Upper lobe of right lung (tissue), 1 donor: ENCODE results near the gene PAAF1. TPM values are rescaled to one million over a fixed set of nuclear protein-coding genes. Genes with fewer than 3 reads are reported as not detected.

ENCODE experiments used
- ATAC-seq: fragments of 200-7000 bp; cut with Tn5 transposase; one replicate; pipeline ENCODE4 v1.9.1; 2020; ENCODE audit warnings: mild to moderate bottlenecking, moderate library complexity
- DNase-seq: peaks from one replicate; pipeline ENCODE4 v3.0.0-alpha.2; 2020
- H3K27ac ChIP-seq: fragments of 200-600 bp; one replicate; pipeline ENCODE4 v1.8.0; 2022
- H3K27me3 ChIP-seq: fragments of 200-600 bp; one replicate; pipeline ENCODE4 v1.8.0; 2022; ENCODE audit warnings: mild to moderate bottlenecking
- H3K36me3 ChIP-seq: fragments of 200-600 bp; one replicate; pipeline ENCODE4 v1.8.0; 2022
- H3K4me1 ChIP-seq: fragments of 200-600 bp; one replicate; pipeline ENCODE4 v1.8.0; 2022
- H3K4me3 ChIP-seq: fragments of 200-600 bp; one replicate; pipeline ENCODE4 v1.8.0; 2022; ENCODE audit warnings: mild to moderate bottlenecking
- H3K9me3 ChIP-seq: fragments of 200-600 bp; one replicate; pipeline ENCODE4 v1.8.0; 2022
- CTCF ChIP-seq: fragments of 200-600 bp; IDR thresholded peaks from one replicate; pipeline ENCODE4 v1.8.0; 2022; ENCODE audit warnings: antibody characterized with exemption
- intact Hi-C: fragments of 100-400 bp; cut with DNase I; formaldehyde crosslinking; loops from one replicate; pipeline ENCODE4 v1.11.0; 2022
- total RNA-seq: library from RNA; stranded (reverse); fragmentation: NEBNext Ultra II Directional; extraction: Animal tissue kit (Norgen Biotek cat#: 25700); gene quantifications from one replicate; pipeline ENCODE4 v1.2.1, GENCODE V29; 2021
- donor health status: DM: no; HTN: yes; CAD: no; lungs with severe emphysema.

Gene PAAF1
- total RNA-seq, 1 donor from 2014 or later: 13.9 TPM

GRCh38 chr11:73851046-73851764, 25.6 kb upstream of the PAAF1 start:
- no peak for TF ChIP-seq CTCF
- H3K36me3 ChIP-seq: peaks cover 7% of the 10 kb centered on the region
- H3K4me3 ChIP-seq: no peak overlapping the region
- intact Hi-C loops: no loop called here
- H3K27me3 ChIP-seq: no peaks in the 10 kb centered on the region
- no peaks in the 10 kb centered on the region for H3K4me1 ChIP-seq
- DNase-seq: no peak
- H3K9me3 ChIP-seq: no peaks in the 10 kb centered on the region
- no peak overlapping the region for H3K27ac ChIP-seq
- ATAC-seq: peak; percentile 51

- Histone ChIP-seq H3K27me3 (no peaks in the 10 kb centered on the region), H3K27ac (no peak overlapping the region), H3K4me3 (no peak overlapping the region), H3K36me3 (peaks cover 7% of the 10 kb centered on the region), H3K4me1 (no peaks in the 10 kb centered on the region), H3K9me3 (no peaks in the 10 kb centered on the region)
- intact Hi-C loops: no loop called here
- TF ChIP-seq CTCF: no peak
- no peak for ATAC-seq
- DNase-seq: no peak
Measured at GRCh38 chr11:73852049-73852448, 24.8 kb upstream of the PAAF1 start.

GRCh38 chr11:73854680-73855079, 22.1 kb upstream of the PAAF1 start:
- DNase-seq (no peak), ATAC-seq (no peak)
- Histone ChIP-seq H3K4me1 (no peaks in the 10 kb centered on the region), H3K27ac (no peak overlapping the region), H3K9me3 (no peaks in the 10 kb centered on the region), H3K4me3 (no peak overlapping the region), H3K36me3 (peaks cover 8% of the 10 kb centered on the region), H3K27me3 (no peaks in the 10 kb centered on the region)
- TF ChIP-seq CTCF: no peak
- intact Hi-C loops: no loop called here

- Histone ChIP-seq H3K36me3 (peaks cover 22% of the 10 kb centered on the region), H3K27me3 (no peaks in the 10 kb centered on the region), H3K27ac (no peak overlapping the region), H3K9me3 (no peaks in the 10 kb centered on the region), H3K4me1 (no peaks in the 10 kb centered on the region), H3K4me3 (no peak overlapping the region)
- ATAC-seq: no peak
- intact Hi-C loops: no loop called here
- no peak for DNase-seq
- no peak for TF ChIP-seq CTCF
Measured at GRCh38 chr11:73856031-73856567, 20.7 kb upstream of the PAAF1 start.

GRCh38 chr11:73859671-73860070, 17.1 kb upstream of the PAAF1 start:
- Histone ChIP-seq H3K36me3 (peaks cover 35% of the 10 kb centered on the region), H3K9me3 (no peaks in the 10 kb centered on the region), H3K27ac (no peak overlapping the region), H3K4me1 (no peaks in the 10 kb centered on the region), H3K27me3 (no peaks in the 10 kb centered on the region), H3K4me3 (no peak overlapping the region)
- DNase-seq (no peak), ATAC-seq (no peak)
- no peak for TF ChIP-seq CTCF
- intact Hi-C loops: no loop called here
